ENCODE results near the gene ATAD1. TPM values are rescaled to one million over a fixed set of nuclear protein-coding genes. Genes with fewer than 3 reads are reported as not detected.
"Not testable (repeated sequence)": the region's sequence is repeated elsewhere in the genome, so short reads cannot be mapped to it uniquely, and the experiment has no call there.

ATAD1 gene
- total RNA-seq, 4 donors from 2014 or later, result 34.2 to 43.2 (median 38.5) TPM

DNA sequence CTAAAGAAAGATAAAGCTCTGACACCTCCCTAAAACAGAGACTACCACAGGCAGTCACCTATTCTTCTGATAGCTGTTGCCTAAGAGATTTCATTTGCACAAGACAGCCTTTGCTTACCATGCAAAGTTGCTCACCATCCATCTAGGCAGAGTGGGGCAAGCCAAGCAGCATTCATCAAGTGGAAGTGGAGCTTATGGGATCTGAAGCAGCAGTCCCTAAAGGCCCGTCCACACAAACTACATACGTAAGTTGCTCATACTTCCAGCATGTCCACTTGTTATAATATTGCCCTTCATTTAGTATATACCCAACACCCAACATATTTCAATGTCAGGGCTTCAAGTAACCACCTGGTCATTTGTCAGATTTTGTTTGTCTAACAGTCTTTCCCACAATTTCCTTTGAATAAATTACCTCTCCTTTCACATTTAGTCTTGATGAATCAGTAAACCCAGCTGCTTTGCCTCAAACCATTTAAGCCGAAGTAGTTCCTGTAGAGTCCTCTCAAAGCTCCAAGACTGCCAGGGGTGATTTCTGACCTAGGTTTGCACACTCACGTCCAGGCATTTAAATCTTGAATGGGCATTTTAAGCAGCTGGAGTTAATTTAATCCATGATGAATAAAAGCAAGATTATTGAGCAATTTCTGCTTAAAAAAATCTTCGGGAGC, 67.9 kb downstream of the ATAD1 start:
- TF ChIP-seq, protein P1, sequence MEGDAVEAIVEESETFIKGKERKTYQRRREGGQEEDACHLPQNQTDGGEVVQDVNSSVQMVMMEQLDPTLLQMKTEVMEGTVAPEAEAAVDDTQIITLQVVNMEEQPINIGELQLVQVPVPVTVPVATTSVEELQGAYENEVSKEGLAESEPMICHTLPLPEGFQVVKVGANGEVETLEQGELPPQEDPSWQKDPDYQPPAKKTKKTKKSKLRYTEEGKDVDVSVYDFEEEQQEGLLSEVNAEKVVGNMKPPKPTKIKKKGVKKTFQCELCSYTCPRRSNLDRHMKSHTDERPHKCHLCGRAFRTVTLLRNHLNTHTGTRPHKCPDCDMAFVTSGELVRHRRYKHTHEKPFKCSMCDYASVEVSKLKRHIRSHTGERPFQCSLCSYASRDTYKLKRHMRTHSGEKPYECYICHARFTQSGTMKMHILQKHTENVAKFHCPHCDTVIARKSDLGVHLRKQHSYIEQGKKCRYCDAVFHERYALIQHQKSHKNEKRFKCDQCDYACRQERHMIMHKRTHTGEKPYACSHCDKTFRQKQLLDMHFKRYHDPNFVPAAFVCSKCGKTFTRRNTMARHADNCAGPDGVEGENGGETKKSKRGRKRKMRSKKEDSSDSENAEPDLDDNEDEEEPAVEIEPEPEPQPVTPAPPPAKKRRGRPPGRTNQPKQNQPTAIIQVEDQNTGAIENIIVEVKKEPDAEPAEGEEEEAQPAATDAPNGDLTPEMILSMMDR (IDR thresholded peaks at IDR 0.05), result no peak
- TF ChIP-seq POLR2A (IDR thresholded peaks at IDR 0.05), result no peak
- intact Hi-C loops (cut with DNase I; ENCODE audit: low total_unique reads), result no loop called here
- no peak for DNase-seq (ENCODE audit: low spot score in 2 of 2)
- H3K4me3 ChIP-seq (ENCODE audit: low read depth, poor library complexity, severe bottlenecking), result no peak overlapping the region
- 56 to 64% methylated on average over 5 of the region's 5 CpGs for WGBS, 2 donors

- H3K4me3 ChIP-seq (ENCODE audit: low read depth, poor library complexity, severe bottlenecking); DNase-seq (ENCODE audit: low spot score in 2 of 2); intact Hi-C loops (cut with DNase I; ENCODE audit: low total_unique reads): not testable (repeated sequence)
- 74 to 80% methylated on average over 4 of the region's 4 CpGs for WGBS, 2 donors
These were observed 69.8 kb downstream of the ATAD1 start for GRCh38 chr10:87748244-87748643.

DNA sequence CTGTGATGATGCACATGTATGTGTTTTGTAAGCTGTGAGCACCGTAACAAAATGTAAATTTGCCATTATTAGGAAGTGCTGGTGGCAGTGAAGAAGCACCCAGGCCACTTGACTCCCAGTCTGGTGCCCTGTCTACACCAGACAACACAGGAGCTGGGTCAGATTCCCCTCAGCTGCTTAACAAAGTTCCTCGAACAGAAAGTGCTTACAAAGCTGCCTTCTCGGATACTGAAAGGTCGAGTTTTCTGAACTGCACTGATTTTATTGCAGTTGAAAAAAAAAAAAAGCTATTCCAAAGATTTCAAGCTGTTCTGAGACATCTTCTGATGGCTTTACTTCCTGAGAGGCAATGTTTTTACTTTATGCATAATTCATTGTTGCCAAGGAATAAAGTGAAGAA, 71.1 kb downstream of the ATAD1 start:
- no peak for DNase-seq (ENCODE audit: low spot score in 2 of 2)
- H3K4me3 ChIP-seq (ENCODE audit: low read depth, poor library complexity, severe bottlenecking), result no peak overlapping the region
- 55 to 62% methylated on average over 4 of the region's 4 CpGs for WGBS, 2 donors
- intact Hi-C loops (cut with DNase I; ENCODE audit: low total_unique reads), result no loop called here
- TF ChIP-seq, protein P1 (IDR thresholded peaks at IDR 0.05), result no peak
- TF ChIP-seq POLR2A (IDR thresholded peaks at IDR 0.05), result no peak

GRCh38 chr10:87744606-87745005, 73.4 kb downstream of the ATAD1 start:
- H3K4me3 ChIP-seq (ENCODE audit: low read depth, poor library complexity, severe bottlenecking), result no peak overlapping the region
- DNase-seq (ENCODE audit: low spot score in 2 of 2), result no peak
- WGBS, 2 donors, result 95 to 96% methylated on average over 2 of the region's 2 CpGs
- TF ChIP-seq, protein P1 (IDR thresholded peaks at IDR 0.05), result no peak
- TF ChIP-seq POLR2A (IDR thresholded peaks at IDR 0.05), result no peak
- intact Hi-C loops (cut with DNase I; ENCODE audit: low total_unique reads), result no loop called here

- intact Hi-C loops (cut with DNase I; ENCODE audit: low total_unique reads); DNase-seq (ENCODE audit: low spot score in 2 of 2); H3K4me3 ChIP-seq (ENCODE audit: low read depth, poor library complexity, severe bottlenecking): not testable (repeated sequence)
- 92 to 94% methylated on average over 18 of the region's 18 CpGs for WGBS, 2 donors
These were observed 74.9 kb downstream of the ATAD1 start for GRCh38 chr10:87742992-87743610.

DNA sequence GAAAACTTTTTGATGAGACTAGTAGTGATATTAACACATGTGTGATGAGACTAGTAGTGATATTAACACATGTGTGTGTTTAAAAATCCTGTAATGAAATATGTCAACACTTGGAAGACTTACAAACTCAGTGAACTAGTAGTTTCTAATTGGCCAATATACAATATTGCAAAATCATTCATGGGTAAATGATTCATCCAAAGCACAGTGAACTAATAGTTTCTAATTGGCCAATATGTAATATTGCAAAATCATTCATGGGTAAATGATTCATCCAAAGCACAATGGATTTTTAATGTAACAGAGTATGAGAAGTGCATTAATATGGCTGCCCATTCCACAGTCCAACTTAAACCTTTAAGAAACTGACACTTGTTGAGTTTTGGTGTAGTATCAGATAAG, 77.8 kb downstream of the ATAD1 start:
- no peak for DNase-seq (ENCODE audit: low spot score in 2 of 2)
- no peak for TF ChIP-seq POLR2A (IDR thresholded peaks at IDR 0.05)
- TF ChIP-seq, protein P1 (IDR thresholded peaks at IDR 0.05), result no peak
- intact Hi-C loops (cut with DNase I; ENCODE audit: low total_unique reads), result no loop called here
- H3K4me3 ChIP-seq (ENCODE audit: low read depth, poor library complexity, severe bottlenecking), result no peak overlapping the region

DNA sequence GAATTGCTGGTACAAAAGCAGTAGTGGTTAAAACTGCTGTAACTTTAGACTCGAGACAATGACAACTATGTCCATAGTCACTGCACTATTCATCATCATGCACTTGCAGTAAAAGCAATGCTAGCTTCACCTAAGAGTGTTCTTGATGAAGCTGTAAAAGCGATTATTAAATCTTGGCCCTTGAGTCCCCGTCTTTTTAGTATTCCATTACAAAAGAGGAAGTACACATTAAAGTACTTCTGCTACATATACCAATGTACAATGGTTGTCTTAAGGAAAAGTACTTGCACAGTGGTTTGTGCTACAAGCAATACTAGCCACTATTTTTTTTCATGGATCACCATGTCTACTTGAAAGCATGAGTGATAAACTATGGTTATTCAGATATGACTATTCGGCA, 78.3 kb downstream of the ATAD1 start:
- intact Hi-C loops (cut with DNase I; ENCODE audit: low total_unique reads), result no loop called here
- TF ChIP-seq, protein P1 (IDR thresholded peaks at IDR 0.05), result no peak
- TF ChIP-seq POLR2A (IDR thresholded peaks at IDR 0.05), result no peak
- 77 to 87% methylated on average over 4 of the region's 4 CpGs for WGBS, 2 donors
- H3K4me3 ChIP-seq (ENCODE audit: low read depth, poor library complexity, severe bottlenecking), result no peak overlapping the region
- DNase-seq (ENCODE audit: low spot score in 2 of 2), result no peak

DNA sequence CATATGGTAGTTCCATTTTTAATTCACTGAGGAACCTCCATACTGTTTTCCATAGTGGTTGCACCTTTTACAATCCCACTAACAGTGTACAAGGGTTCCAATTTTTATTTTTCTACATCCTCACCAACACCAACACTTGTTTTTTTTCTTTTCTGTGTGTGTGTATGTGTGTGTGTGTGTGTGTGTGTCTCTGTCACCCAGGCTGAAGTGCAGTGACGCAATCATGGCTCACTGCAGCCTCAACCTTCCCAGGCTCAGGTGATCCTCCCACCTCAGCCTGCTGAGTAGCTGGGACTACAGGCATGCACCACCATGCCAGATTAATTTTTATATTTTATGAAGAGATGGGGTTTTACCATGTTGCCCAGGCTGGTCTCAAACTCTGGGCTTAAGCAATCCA, 79.8 kb downstream of the ATAD1 start:
- DNase-seq (ENCODE audit: low spot score in 2 of 2); intact Hi-C loops (cut with DNase I; ENCODE audit: low total_unique reads); H3K4me3 ChIP-seq (ENCODE audit: low read depth, poor library complexity, severe bottlenecking): not testable (repeated sequence)
- WGBS, 2 donors, result 92 to 100% methylated on average over 1 of the region's 1 CpG
